Measurements from ENCODE around the gene PARD3B. TPM values are rescaled to one million over a fixed set of nuclear protein-coding genes. Genes with fewer than 3 reads are reported as not detected.

Gene PARD3B
- total RNA-seq, 1 experiment from 2014 or later = 6.4 TPM

- H4K8ac ChIP-seq (replicated peaks; ENCODE audit: insufficient read length, low read depth, low read length) = no peak overlapping the region
- no peak overlapping the region for H2BK12ac ChIP-seq (ENCODE audit: insufficient read length, low read depth, low read length)
- H3K27ac ChIP-seq (ENCODE audit: insufficient read length, low read depth, low read length) = no peak overlapping the region
- no peak overlapping the region; the same call in 1 of the 2 replicates for H2BK15ac ChIP-seq (ENCODE audit: low read depth, low read length)
- H3K4ac ChIP-seq (ENCODE audit: low read depth, low read length) = no peak overlapping the region
- no CpG with 5 or more reads among the region's 4 CpGs for WGBS (ENCODE audit: extremely low coverage, insufficient read length, low lambda C conversion rate)
- no peak for DNase-seq
- Mint-ChIP-seq H3K27me3 (ENCODE audit: low read depth) (no peaks in the 10 kb centered on the region), H3K4me1 (peaks cover 9 to 13% of the 10 kb centered on the region in 2 experiments), H3K9me3 (no peaks in the 10 kb centered on the region; a peak in 1 of 5 replicates), H3K27ac (no peak overlapping the region), H3K36me3 (ENCODE audit: insufficient read depth in 1 of 3, low read depth in 3 of 3) (no peaks in the 10 kb centered on the region), H3K4me3 (no peak overlapping the region)
- H2AFZ ChIP-seq (ENCODE audit: low read length) = no peak overlapping the region
- no peaks in the 10 kb centered on the region for H3K23me2 ChIP-seq (ENCODE audit: insufficient read length, low read depth, low read length, poor library complexity, severe bottlenecking)
- no peak overlapping the region for H4K91ac ChIP-seq (ENCODE audit: insufficient read length, low read depth, low read length)
- no peak overlapping the region for H2AK5ac ChIP-seq (ENCODE audit: insufficient read length, low read length)
- H3K23ac ChIP-seq (ENCODE audit: insufficient read length, low read depth, low read length) = no peak overlapping the region
- no peak overlapping the region for H2BK5ac ChIP-seq (ENCODE audit: insufficient read length, low read length)
- no peak overlapping the region for H3K14ac ChIP-seq (ENCODE audit: insufficient read depth, low read length)
- no peak overlapping the region for H2BK20ac ChIP-seq (ENCODE audit: low read depth, low read length, poor library complexity, severe bottlenecking)
- no peak overlapping the region for H3K18ac ChIP-seq (ENCODE audit: insufficient read length, low read depth, low read length)
- no peak overlapping the region for H3T11ph ChIP-seq (ENCODE audit: low read length)
- no peak overlapping the region for H2BK120ac ChIP-seq (ENCODE audit: low read depth, low read length, poor library complexity, severe bottlenecking)
- no peaks in the 10 kb centered on the region for H3K79me2 ChIP-seq (ENCODE audit: insufficient read depth, low read length)
- H3K56ac ChIP-seq (ENCODE audit: insufficient read length, low read depth, low read length) = no peak overlapping the region
- no peaks in the 10 kb centered on the region for H4K20me1 ChIP-seq (ENCODE audit: control insufficient read depth, insufficient read depth, insufficient read length)
- H3K79me1 ChIP-seq (ENCODE audit: insufficient read depth, low read depth, low read length, poor library complexity, severe bottlenecking) = no peaks in the 10 kb centered on the region
- TF ChIP-seq CTCF (conservative IDR thresholded peaks at IDR 0.05) = no peak
- H3K27me3 ChIP-seq (ENCODE audit: insufficient read depth, low read length) = no peaks in the 10 kb centered on the region
- H4K5ac ChIP-seq (ENCODE audit: insufficient read length, low read depth, low read length) = no peak overlapping the region
- H3K9me3 ChIP-seq (ENCODE audit: control insufficient read depth, low read depth, low read length) = no peaks in the 10 kb centered on the region
- no peak overlapping the region for H3K4me2 ChIP-seq (ENCODE audit: insufficient read depth, insufficient read length, low read length)
- no peak overlapping the region for H3K9ac ChIP-seq (ENCODE audit: extremely low read depth, insufficient read length, low read length)
- peaks cover 3% of the 10 kb centered on the region; the same call in 1 of the 2 replicates for H3K4me1 ChIP-seq (ENCODE audit: insufficient read depth, low read length)
Observed at GRCh38 chr2:205451901-205452512, 906.7 kb downstream of the PARD3B start.

Measured in H9 (cell line).